HL-60/S4 treated with phorbol 12-myristate 13-acetate at 8.2 ng/mL for 4 days and 3 days (cell line): ENCODE results near the gene POLN.

Experiments used
- in situ Hi-C: fragments of 300-500 bp; cut with MboI; formaldehyde crosslinking; loops from 2 replicates; pipeline ENCODE4 v1.15.0; 2022; ENCODE audit warnings: low sequenced_read_pairs

Gene POLN

GRCh38 chr4:2089222-2089621 is 152.7 kb downstream of the POLN start:
- in situ Hi-C loops = no loop called here

DNA sequence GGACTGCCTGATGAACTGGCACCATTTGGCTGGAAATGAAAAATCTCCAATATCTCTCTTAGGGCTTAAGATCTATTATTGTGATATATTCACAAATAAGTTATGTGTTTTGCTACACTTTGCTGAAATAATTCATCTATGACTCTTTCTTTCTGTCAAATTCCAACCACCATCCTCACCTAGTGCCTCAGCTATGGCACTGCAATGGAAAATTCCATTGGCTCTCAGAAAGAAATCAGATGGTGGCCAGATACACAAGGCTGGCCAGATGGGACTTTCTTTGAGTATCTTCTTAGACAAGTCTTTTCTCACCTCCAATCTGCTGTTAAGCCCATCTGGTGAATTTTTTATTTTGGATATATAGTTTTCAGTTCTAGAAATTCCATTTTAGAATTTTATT is 154.8 kb downstream of the POLN start:
- in situ Hi-C loops = no loop called here

DNA sequence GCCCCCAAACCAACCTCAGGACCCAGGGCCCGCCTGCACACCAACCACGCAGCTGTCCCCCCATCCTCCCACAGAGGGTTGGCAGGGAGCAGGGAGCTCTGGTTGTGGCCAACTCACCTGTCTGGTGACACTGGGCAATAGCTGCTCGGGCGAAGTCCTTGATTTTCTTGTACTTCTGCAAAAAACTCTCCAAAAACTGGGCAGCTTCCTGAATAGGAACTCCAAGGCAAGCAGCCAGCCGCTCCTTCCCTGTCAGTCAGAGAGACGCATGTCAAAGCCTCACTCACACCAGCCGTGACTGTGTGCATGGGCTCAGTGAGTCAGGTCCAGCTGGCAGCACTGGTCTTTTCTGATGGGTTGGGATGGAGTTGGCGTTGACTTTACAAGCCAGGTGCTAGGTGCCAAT is 156.4 kb downstream of the POLN start:
- in situ Hi-C loops = no loop called here

DNA sequence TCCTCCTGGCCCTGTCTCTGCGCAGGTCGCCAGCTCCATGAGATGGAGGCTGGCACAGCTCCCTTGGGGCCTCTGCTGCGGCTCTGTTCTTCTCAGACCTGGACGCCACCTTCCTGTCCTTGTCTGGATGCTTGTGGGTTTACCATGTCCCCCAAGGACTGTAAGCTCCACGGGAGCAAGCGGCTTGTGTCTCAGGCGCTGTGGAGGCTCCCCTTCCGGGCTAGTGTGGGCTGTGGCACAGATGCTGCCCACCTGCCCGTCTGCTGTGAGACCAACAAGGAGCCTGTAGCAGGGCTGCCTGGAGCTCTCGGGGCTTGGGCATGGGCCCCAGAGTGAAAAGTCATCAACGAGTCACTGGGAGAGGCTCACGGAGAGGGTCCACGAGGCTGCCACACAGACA is 157.6 kb downstream of the POLN start:
- in situ Hi-C loops = no loop called here

DNA sequence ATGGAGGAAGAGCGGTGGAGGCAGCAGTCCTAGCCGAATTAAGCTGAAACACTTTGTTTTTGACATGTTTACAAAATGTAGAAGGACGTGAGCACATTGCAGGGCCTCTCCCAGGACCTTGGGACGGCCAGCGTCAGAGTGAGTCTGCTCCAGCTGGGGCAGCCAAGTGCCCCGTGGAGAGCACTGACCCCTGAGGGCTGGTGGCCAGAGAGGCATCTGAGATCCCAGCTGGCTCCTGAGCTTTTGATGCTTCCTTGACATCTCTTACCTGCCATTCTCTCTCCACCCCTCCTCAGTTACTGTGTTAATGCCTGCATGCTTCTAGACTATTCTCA is 158.1 kb downstream of the POLN start:
- in situ Hi-C loops = no loop called here

GRCh38 chr4:2083116-2083825 is 158.7 kb downstream of the POLN start:
- in situ Hi-C loops = no loop called here

- in situ Hi-C loops = no loop called here
Measured at GRCh38 chr4:2082627-2083026, 159.3 kb downstream of the POLN start.

GRCh38 chr4:2082118-2082517 is 159.8 kb downstream of the POLN start:
- in situ Hi-C loops = no loop called here

DNA sequence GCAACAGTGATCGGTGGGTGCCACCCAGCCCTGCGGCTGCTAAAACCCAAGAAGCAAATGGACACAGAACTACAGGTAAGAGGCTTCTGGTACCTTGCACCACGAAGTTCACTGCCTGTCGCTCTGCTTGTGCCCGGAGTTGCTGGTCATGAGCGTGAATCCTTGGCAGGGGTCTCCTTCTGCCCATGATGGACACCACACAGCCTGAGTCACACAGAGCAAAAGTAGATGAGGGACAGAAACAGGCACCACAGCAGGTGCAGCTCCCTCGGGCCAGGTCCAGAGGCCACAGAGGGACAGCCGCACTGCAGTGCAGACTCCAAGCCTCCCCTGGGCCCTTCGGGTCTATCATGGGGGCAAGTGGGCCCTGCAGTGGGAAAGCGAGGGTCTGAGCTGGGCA is 160.4 kb downstream of the POLN start:
- in situ Hi-C loops = no loop called here

DNA sequence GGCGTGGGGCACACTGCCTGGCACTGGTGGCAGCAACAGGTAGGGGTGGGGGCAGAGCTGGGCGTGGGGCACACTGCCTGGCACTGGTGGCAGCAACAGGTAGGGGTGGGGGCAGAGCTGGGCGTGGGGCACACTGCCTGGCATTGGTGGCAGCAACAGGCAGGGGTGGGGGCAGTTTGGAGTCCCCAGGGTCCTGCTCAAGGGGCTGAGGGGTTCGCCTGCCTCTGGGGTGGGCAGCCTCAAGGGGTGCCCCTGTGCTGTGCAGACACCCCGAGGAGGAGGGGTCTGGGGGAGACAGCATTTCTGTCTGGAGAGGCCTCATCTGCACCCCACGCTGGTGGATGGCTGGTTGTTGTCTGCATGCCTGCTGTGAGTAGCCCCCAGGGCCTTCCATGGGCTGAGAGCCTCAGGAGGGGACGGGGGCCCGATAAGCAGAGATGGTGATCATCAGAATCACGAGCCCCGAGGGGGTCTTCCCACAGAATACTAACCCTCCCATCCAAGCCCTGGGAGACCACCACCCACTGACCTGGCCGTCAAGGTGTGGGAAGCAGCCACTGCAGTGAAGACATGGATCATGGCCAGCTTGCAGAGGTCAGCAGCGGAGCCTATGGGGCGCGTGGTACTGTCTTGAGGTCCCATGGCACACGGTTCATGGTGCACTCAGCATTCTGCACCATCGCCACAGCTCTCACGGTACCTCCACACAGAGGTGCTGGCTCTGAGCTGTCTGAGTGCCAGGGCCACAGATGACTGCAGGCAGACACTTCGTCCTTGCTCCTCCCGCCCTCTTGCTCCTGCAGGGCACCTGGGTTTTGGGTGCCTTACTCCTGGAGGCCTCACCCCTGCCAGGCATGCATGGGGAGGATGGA is 161.3 kb downstream of the POLN start:
- in situ Hi-C loops = no loop called here

GRCh38 chr4:2079926-2080325 is 162.0 kb downstream of the POLN start:
- in situ Hi-C loops = no loop called here

GRCh38 chr4:2079006-2079405 is 162.9 kb downstream of the POLN start:
- in situ Hi-C loops = no loop called here

GRCh38 chr4:2078584-2078983 is 163.3 kb downstream of the POLN start:
- in situ Hi-C loops = no loop called here

DNA sequence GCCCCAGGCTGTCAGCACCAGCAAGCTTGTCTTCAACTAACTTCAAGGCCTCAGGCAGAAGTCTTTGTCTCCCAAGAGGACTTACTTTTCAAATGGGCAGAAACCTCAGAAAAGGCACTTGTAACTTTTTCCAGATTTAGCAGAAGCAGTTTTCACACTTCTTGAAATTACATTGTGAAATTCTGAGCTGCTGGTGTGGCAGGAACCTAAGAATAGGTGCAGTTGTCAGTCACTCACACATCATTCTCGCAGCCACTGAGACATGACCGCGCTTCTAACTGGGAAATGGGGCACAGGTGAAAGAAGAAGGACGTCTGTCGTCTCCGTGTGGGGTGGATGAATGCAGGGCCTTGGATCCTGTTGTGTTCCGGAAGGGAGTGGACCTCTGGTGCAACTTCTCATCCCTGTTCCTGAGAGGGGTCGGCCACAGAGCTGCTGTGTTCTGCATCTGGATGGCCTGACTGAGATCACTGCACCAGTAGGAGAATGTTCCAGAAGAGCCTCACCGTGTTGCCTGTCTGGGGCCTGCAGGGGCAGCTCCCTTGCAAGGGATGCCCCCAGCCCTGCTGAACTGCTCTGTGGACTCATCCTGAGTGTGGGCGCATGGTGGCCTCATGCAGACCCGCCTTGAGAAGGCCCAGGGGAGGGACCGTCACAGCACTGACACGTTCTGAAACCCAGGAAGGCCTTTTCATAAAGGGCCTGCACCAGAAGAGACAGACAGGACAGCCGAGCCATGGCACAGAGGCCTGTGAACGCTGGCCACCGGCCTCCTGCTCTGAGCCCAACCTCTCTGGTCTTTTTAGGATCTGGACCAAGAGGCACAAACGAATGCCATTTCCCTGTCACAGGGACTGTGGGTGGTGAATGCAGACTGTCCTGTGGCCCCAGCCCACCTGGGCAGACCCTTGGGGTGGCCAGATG is 164.1 kb downstream of the POLN start:
- in situ Hi-C loops = no loop called here

- in situ Hi-C loops = no loop called here
Measured at GRCh38 chr4:2076908-2077536, 164.9 kb downstream of the POLN start.

DNA sequence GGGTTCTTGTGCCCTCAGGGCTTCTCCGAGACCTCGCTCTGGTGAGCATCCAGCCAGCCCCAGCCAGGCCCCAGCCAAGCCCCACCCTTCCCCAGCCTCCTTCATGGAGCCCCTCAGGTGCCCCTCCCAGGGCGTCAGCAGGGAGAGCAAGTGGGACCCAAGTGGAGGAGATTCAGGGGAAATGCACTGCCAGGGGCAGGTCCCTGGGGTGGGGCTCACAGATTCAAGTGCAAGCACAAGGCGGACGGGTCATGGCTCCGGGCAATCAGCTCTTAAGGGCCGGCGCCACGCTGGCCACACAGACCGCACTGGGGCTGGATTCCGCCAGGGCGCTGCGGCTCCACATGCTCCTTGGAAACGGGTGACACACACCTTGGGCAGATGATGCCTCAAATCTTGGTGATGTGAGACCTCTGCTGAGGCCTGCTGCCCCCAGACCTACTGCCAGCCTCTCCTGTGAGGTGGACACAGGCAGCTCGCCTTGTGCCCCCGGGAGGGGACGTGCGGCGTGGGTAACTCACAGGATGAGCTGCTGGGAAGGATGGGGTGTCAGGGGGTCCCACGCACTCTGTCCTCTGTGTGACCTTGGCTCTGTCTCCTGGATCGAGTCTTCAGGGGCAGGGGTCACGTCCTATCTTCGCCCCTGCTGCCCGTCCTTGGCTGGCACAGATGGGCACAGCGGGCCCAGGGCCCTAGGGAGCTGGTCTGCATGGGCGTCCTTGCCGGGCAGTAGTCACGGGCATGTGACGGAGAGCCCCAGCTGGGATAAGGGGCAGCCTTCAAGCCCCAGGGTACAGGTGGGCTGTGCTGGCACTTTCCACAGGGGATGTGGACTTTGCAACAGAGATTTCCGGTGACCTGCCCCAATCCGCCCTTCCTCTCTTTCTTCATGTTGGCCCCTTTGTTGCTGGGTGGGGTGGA is 165.7 kb downstream of the POLN start:
- in situ Hi-C loops = no loop called here

- in situ Hi-C loops = no loop called here
Measured at GRCh38 chr4:2075171-2075986, 166.5 kb downstream of the POLN start.

- in situ Hi-C loops = no loop called here
Measured at GRCh38 chr4:2074588-2074987, 167.3 kb downstream of the POLN start.
